ENCODE data around the gene MGAT4B. TPM values are rescaled to one million over a fixed set of nuclear protein-coding genes. Genes with fewer than 3 reads are reported as not detected.

MGAT4B gene
- total RNA-seq, 2 donors from 2014 or later, result 82.7 to 142 TPM

DNA sequence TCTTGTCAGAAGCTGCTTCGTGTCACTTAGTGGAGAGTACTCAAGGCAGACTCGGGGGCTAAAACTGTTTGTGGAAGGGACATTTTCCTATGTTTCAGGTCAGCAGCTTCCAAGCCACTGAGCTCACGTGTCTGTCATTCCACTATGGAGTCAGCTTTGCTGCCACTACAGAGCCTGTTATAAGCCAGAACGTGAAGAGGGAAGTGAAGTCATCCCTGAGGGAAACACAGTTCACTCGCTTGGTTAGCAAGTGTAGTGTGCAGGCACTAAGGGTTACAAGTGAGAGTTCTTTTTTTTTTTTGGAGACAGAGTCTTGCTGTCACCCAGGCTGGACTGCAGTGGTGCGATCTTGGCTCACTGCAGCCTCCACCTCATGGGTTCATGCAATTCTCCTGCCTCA is 37.4 kb downstream of the MGAT4B start:
- H3K4me3 ChIP-seq, result no peak overlapping the region
- intact Hi-C loops (cut with DNase I), result no loop called here
- no peak for DNase-seq (ENCODE audit: low spot score)
- 86% methylated on average over 6 of the region's 6 CpGs for WGBS
- H3K36me3 ChIP-seq, result peaks cover 7 to 37% of the 10 kb centered on the region in 2 donors
- no peak overlapping the region for H3K27ac ChIP-seq
- no peaks in the 10 kb centered on the region for H3K27me3 ChIP-seq (replicated peaks; ENCODE audit: insufficient read depth)
- no peaks in the 10 kb centered on the region for H3K4me1 ChIP-seq (replicated peaks)
- no peak for TF ChIP-seq POLR2AphosphoS5 (IDR thresholded peaks at IDR 0.05)
- TF ChIP-seq, protein P1, sequence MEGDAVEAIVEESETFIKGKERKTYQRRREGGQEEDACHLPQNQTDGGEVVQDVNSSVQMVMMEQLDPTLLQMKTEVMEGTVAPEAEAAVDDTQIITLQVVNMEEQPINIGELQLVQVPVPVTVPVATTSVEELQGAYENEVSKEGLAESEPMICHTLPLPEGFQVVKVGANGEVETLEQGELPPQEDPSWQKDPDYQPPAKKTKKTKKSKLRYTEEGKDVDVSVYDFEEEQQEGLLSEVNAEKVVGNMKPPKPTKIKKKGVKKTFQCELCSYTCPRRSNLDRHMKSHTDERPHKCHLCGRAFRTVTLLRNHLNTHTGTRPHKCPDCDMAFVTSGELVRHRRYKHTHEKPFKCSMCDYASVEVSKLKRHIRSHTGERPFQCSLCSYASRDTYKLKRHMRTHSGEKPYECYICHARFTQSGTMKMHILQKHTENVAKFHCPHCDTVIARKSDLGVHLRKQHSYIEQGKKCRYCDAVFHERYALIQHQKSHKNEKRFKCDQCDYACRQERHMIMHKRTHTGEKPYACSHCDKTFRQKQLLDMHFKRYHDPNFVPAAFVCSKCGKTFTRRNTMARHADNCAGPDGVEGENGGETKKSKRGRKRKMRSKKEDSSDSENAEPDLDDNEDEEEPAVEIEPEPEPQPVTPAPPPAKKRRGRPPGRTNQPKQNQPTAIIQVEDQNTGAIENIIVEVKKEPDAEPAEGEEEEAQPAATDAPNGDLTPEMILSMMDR (IDR thresholded peaks at IDR 0.05), result no peak
- no peak for TF ChIP-seq POLR2A (IDR thresholded peaks at IDR 0.05)
- no peaks in the 10 kb centered on the region for H3K9me3 ChIP-seq

DNA sequence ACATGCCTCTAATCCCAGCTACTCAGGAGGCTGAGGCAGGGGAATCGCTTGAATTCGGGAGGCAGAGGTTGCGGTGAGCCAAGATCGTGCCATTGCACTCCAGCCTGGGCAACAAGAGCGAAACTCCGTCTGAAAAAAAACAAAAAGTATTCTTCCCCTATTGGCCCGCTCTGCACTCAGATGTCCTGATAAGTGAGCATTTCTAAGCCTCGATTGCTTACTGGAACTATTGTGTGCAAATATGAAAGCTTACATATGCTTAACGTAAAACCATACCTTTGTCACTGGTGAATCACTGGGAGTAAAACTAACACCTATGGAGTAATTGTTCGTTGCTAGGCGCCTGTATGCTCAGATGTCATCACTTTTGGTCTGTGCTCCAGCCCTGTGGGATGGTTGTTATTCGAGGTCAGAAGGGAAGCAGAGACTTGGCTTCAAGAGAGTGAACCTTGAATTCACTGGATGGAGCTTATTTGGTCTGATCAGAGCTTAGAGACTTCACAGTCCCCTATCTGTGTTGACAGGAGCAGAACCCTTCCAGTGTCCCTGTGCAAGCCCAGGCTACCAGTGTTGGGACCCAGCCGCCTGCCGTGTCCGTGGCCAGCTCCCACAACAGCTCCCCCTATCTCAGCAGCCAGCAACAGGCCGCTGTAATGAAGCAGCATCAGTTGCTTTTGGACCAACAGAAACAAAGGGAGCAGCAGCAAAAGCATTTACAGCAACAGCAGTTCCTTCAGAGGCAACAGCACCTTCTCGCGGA is 38.2 kb downstream of the MGAT4B start:
- Histone ChIP-seq H3K4me1 (replicated peaks) (peaks cover 4% of the 10 kb centered on the region), H3K4me3 (no peak overlapping the region), H3K27ac (no peak overlapping the region), H3K36me3 (peaks cover 7 to 29% of the 10 kb centered on the region in 2 donors), H3K9me3 (no peaks in the 10 kb centered on the region), H3K27me3 (replicated peaks; ENCODE audit: insufficient read depth) (no peaks in the 10 kb centered on the region)
- no peak for TF ChIP-seq POLR2A (IDR thresholded peaks at IDR 0.05)
- TF ChIP-seq POLR2AphosphoS5 (IDR thresholded peaks at IDR 0.05), result no peak
- TF ChIP-seq, protein P1 (IDR thresholded peaks at IDR 0.05), result no peak
- WGBS, result 82% methylated on average over 18 of the region's 18 CpGs
- no peak for DNase-seq (ENCODE audit: low spot score)
- intact Hi-C loops (cut with DNase I), result no loop called here

DNA sequence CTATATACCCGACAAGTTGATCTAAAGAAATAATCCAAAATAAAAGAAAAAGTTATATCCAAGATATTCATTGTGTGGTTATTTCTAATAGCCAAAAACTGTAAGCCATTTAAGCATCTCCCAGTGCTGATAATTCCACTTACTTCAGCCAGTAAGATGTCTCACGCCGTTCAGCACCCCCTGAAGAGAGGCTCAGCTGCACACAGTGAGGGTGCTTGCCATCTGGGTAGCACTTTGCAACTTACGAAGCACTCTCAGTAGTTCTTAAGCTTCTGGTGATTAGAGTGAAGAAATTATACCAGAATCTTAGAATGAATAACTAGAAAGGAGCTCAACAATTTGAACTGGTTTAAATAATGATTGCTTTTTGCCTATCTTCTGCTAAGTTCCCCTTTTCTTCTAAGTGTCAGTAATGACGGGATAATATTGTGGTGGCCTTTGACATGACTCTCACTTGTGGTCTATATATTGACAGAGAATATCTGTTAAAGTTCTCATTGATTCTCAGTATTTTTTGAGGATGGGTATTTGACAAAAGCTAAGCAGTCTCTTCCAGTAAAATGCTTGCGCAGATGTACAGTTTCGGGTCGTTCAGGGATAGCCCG is 39.1 kb downstream of the MGAT4B start:
- H3K27ac ChIP-seq, result no peak overlapping the region
- H3K4me3 ChIP-seq, result no peak overlapping the region
- no peaks in the 10 kb centered on the region for H3K9me3 ChIP-seq
- no peaks in the 10 kb centered on the region for H3K27me3 ChIP-seq (replicated peaks; ENCODE audit: insufficient read depth)
- H3K4me1 ChIP-seq (replicated peaks), result peaks cover 6% of the 10 kb centered on the region
- peaks cover 7 to 22% of the 10 kb centered on the region in 2 donors for H3K36me3 ChIP-seq
- intact Hi-C loops (cut with DNase I), result no loop called here
- DNase-seq (ENCODE audit: low spot score), result no peak
- WGBS, result 84% methylated on average over 9 of the region's 9 CpGs
- TF ChIP-seq POLR2A (IDR thresholded peaks at IDR 0.05), result no peak
- TF ChIP-seq, protein P1 (IDR thresholded peaks at IDR 0.05), result no peak
- TF ChIP-seq POLR2AphosphoS5 (IDR thresholded peaks at IDR 0.05), result no peak

DNA sequence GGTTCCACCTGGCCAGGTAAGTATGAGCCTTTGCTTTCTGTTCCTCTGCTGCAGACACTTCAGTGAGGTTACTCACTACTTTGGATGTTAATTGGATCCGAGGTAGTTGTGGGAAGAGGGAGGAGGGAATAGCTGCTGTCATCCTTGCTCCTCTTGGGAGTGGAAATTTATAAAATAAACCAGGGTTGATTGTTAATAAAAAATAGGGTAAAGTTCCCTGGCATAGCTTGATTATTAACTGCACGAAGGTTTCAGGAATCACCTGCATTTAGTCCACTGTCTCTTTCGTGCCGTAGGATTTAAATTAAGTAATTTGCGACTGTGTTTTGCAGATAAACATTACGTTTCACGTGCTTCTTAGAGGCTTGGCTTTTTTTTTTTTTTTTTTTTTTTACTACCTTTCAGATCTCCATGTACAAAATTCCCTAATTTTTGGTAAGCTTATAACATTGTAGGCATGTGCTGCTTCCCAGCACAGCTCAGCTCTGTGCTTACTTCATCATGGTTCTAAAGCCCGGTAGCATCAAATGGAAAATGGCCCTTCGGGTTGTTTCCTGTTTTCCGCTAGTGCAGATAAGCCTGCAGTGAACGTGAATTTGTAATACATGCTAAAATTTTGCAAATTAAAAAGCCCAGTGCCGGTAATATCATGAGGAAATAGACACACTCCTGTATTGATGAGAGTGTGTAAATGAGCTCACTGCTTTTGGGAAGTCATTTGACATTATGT is 39.8 kb downstream of the MGAT4B start:
- no peak for DNase-seq (ENCODE audit: low spot score)
- no peak overlapping the region for H3K4me3 ChIP-seq
- peaks cover 7 to 22% of the 10 kb centered on the region in 2 donors for H3K36me3 ChIP-seq
- H3K27me3 ChIP-seq (replicated peaks; ENCODE audit: insufficient read depth), result no peaks in the 10 kb centered on the region
- H3K4me1 ChIP-seq (replicated peaks), result peaks cover 6% of the 10 kb centered on the region
- intact Hi-C loops (cut with DNase I), result no loop called here
- TF ChIP-seq POLR2A (IDR thresholded peaks at IDR 0.05) (no peak), POLR2AphosphoS5 (IDR thresholded peaks at IDR 0.05) (no peak)
- TF ChIP-seq, protein P1 (IDR thresholded peaks at IDR 0.05), result no peak
- no peaks in the 10 kb centered on the region for H3K9me3 ChIP-seq
- H3K27ac ChIP-seq, result no peak overlapping the region
- WGBS, result 71% methylated on average over 12 of the region's 12 CpGs
